Mononuclear cell (primary cell): ENCODE data around the gene LILRA5. TPM values are rescaled to one million over a fixed set of nuclear protein-coding genes. Genes with fewer than 3 reads are reported as not detected.
"Not testable (repeated sequence)": the region's sequence is repeated elsewhere in the genome, so short reads cannot be mapped to it uniquely, and the experiment has no call there.

Experiments
- H3K27me3 ChIP-seq: 2 replicates; pipeline ENCODE4 v1.6.0; 2011; ENCODE audit warnings: low read length, control low read depth; ENCODE audit not compliant: insufficient read depth
- H3K4me1 ChIP-seq: 2 replicates; pipeline ENCODE4 v1.5.1; 2011; ENCODE audit warnings: mild to moderate bottlenecking, low read length, control low read depth; ENCODE audit not compliant: insufficient read depth
- H3K4me3 ChIP-seq: 2 replicates; pipeline ENCODE4 v1.5.1; 2011; ENCODE audit warnings: mild to moderate bottlenecking, low read length, moderate library complexity
- H3K9me3 ChIP-seq: 2 replicates; pipeline ENCODE4 v1.5.1; 2011; ENCODE audit warnings: low read depth, mild to moderate bottlenecking, control low read depth, low read length
- total RNA-seq: library from RNA; depleted of rRNA; stranded (reverse); fragments of >200 nt; gene quantifications from one replicate; pipeline ENCODE4 v1.2.3, GENCODE V29; 2012

The LILRA5 gene
- total RNA-seq, 1 donor = 191 TPM

DNA sequence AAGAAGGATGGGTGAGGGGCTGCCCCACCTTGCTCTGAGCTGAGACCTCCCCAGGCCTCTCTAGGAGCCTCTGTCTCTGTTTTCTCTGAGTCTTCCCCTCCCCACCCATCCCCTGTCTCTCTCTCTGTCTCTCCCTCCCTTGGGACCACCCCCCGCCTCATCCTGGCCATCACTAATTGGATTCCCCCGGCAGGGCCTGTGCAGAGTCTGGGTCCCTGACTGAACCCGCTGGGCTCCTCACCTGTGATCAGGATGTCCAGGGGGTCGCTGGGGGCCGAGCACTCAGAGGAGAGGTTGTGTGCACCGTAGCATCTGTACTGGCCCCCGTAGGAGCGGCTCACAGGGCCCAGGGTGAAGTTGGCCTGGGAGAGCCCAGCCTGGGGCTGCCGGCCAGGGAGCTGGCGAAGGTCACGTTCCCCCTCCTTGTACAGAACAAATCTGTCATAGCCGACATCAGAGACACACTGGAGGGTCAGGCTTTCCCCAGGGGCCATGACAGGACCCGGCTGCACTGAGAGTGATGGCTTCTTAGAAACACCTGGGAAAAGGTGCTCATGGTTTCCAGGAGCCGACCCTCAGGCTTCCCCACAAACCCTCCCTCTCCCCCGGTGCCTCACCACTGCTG is 34.3 kb downstream of the LILRA5 start:
- not testable (repeated sequence) for H3K27me3 ChIP-seq

DNA sequence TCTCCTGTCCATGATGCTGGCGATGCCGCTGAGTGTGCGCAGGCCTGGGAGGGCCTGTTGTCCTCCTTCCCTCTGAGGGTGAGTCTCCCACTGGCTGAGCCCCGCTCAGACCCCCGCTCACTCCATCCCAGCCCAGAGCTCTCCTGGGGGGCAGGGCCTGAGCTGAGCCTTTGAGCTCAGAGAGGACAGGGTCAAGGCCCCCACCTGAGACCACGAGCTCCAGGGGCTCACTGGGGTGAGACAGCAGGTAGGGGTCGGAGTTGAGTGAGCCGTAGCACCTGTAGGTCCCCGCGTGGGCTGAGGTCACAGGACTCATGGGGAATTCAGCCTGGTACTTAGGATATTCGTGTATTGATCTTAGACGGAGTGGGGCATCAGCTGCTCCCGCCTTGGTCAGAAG is 34.9 kb downstream of the LILRA5 start:
- peaks cover 55% of the 10 kb centered on the region for H3K4me1 ChIP-seq
- not testable (repeated sequence) for H3K27me3 ChIP-seq, H3K4me3 ChIP-seq, H3K9me3 ChIP-seq

More for the DNA sequence above, 34.3 kb downstream of the LILRA5 start:
- not testable (repeated sequence) for H3K9me3 ChIP-seq
- H3K4me3 ChIP-seq = peak overlapping the region; percentile 55
- peaks cover 56% of the 10 kb centered on the region for H3K4me1 ChIP-seq

DNA sequence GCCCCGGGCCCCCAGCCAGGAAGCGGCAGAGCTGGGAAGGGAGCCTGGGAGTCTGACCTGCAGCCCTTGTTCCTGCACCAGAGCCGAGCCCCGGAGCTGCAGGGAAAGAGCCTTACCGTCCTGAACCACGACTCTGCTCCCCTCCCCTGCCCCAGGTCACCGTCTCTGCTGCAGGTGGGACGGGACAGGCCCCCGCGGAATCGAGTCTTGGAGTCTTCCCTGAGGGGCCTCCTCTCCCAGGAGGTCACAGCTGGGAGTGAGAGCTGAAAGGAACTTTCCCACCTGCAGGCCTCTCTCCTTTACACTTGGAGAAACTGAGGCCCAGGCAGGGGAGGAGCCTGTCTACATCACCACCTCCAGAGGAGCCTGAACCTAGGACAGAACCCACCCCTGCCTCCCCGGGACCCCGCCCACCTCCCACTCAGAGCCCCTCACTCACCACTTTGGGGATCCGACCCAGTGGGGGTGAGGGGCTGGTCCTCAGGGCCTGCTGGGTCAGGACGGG is 35.8 kb downstream of the LILRA5 start:
- not testable (repeated sequence) for H3K4me3 ChIP-seq, H3K9me3 ChIP-seq, H3K27me3 ChIP-seq
- peaks cover 55% of the 10 kb centered on the region for H3K4me1 ChIP-seq

DNA sequence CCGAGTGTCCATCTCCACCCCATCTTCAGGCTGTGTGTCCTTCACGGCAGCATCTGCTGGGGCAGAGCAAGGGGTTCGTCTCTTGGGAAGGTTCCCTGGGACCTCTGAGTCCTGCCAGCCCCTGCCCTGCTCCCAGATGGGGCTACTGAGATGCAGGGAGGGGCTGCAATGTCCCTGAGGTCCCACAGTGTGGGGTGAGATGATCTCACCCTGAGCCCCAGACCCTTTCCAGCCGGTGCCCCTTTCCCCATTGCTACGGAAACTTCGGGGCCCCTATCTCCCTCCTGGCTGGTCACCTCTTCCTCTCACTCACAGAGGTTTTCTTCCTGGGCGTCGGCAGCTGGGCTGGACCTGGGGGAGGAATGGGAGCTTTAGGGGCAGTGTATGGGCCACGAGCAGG is 37.0 kb downstream of the LILRA5 start:
- H3K27me3 ChIP-seq = no peaks in the 10 kb centered on the region
- H3K9me3 ChIP-seq = no peaks in the 10 kb centered on the region
- H3K4me1 ChIP-seq = peaks cover 55% of the 10 kb centered on the region
- H3K4me3 ChIP-seq = no peak overlapping the region

DNA sequence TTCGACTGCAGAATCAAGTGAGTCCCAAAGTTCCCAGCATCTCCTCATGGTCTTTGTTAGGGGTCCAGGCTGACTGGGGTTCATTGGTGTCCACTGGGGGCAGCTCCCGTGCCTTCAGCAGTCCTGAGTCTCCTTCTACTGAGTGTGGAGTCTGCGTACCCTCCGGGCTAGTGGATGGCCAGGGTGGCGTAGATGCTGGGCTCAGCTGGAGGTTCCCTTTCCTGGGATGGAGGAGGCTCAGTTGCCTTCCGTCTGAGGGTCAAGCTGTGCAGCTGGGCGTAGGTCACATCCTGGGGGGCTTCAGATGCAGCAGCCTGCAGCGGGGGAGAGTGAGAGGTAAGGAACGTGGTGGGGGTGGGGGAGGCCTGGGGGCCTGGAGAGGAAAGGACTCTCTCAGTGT is 38.5 kb downstream of the LILRA5 start:
- H3K4me3 ChIP-seq, H3K27me3 ChIP-seq, H3K9me3 ChIP-seq: not testable (repeated sequence)
- peaks cover 56% of the 10 kb centered on the region for H3K4me1 ChIP-seq

DNA sequence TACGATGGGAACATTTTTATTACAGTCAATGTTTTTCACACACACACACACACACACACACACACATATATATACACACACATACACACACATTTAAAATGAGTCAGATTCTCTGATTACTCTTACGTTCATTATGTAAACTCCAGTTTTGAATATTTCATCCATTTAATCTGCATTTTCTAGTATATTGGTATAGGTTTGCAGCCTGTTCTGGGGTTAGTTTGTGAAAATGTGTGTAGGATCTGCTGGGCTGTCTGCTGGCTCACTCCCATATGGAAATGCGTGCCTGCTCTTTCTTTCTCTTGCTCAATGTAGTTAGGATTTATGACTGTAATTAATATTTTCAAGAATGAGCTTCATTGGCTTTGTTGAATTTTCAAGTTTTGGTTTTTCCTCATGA is 39.1 kb downstream of the LILRA5 start:
- Histone ChIP-seq H3K9me3 (no peaks in the 10 kb centered on the region), H3K27me3 (no peaks in the 10 kb centered on the region), H3K4me3 (no peak overlapping the region), H3K4me1 (peaks cover 55% of the 10 kb centered on the region)

DNA sequence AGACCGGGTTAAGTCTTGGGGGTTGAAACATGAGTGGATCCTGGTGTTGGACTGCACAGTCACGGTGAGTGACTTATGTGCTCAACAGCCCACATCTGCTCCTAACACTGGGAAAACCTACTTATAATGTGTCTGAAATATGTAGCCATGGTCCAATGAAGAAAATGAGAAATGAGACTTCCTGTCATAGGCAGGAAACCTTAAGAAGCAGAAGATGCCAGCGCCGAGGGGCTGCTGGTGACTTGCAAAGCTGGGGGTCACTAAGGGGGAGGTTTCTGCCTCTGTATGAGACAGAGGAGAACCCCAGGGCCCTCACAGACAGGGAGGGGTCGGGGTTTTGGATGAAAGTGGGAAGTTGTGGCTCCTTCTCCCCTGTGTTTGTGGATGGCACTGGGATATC is 40.8 kb downstream of the LILRA5 start:
- H3K4me1 ChIP-seq = peaks cover 53% of the 10 kb centered on the region
- H3K4me3 ChIP-seq, H3K27me3 ChIP-seq, H3K9me3 ChIP-seq: not testable (repeated sequence)

DNA sequence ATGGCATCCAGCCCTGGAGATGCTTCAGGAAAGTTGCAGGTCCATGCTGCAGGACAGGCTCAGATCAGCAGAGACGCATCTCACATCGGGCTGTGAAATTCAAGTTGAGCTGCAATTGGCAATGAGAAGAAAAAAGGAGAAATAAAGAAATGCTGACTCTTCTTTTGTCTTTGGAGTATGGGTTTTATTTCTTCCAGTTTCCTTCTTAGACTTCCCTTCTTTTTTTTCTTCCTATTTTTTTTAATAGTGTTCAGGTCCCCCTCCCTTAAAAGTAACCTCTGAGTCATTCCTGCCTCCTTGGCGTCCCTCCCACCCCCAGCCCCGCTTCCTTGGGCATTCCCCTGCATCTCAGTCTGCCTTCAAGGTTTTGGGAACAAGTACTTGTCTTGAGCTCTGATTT is 41.4 kb downstream of the LILRA5 start:
- H3K27me3 ChIP-seq, H3K9me3 ChIP-seq, H3K4me3 ChIP-seq: not testable (repeated sequence)
- H3K4me1 ChIP-seq = peaks cover 54% of the 10 kb centered on the region

DNA sequence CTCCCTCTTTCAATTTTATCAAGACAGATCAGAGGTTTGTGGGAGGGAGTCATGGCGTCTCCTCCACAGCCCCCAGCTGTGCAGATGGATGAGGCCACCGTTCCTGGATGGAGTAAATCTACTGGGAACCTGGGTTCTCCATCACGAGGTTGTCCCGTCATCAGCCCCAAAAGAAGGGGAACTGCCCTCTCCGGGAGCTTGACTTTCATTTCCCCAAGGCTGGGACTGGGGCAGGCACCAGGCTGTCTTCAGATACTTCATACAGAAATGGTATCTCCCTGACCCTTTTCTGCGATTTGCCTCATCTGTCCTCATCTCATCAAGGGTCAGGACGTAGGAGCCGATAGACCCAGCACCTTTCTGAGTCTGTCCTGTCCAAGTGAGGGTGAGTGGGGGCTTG is 41.9 kb downstream of the LILRA5 start:
- no peak overlapping the region for H3K4me3 ChIP-seq
- peaks cover 59% of the 10 kb centered on the region for H3K4me1 ChIP-seq
- no peaks in the 10 kb centered on the region for H3K27me3 ChIP-seq
- H3K9me3 ChIP-seq = no peaks in the 10 kb centered on the region

DNA sequence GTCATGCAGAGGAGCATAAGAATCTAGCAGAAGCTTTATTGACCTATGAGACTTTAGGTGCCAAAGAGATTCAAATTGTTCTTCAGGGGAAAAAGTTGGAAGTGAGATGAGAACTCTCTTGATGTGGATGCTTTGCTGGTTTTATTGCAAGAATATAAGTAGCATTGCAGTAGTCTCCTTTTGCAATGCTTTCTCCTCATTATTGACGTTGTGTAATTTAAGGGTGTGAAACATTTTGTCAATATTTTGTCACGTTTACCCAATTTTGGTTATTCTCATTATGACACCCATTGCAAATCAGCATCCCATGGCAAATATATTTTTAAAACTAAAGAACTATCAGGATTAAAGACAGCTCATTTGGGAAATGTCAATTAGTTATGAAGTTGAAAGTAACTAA is 44.0 kb downstream of the LILRA5 start:
- Histone ChIP-seq H3K9me3 (no peaks in the 10 kb centered on the region), H3K4me3 (no peak overlapping the region), H3K4me1 (peaks cover 60% of the 10 kb centered on the region), H3K27me3 (no peaks in the 10 kb centered on the region)

DNA sequence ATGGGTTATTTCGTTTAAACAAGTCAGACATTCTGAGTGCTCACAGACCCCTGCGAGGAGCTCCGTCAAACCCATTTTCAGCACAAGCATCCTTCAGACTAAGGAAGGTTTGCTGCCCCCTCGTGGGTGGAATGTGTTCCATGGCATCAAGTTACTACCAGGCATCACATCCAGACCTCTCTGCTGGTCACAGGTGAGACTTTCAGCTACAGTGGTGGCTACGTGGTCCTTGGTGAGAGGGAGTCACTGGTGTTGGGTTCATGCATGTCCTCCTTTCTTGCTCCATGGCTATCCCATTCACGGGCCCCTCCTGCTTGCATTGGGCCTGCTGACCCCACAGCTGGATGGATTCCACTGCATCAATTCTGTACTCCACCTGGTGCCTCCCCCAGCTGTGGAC is 46.8 kb downstream of the LILRA5 start:
- no peaks in the 10 kb centered on the region for H3K27me3 ChIP-seq
- H3K4me1 ChIP-seq = peaks cover 33% of the 10 kb centered on the region
- H3K9me3 ChIP-seq = no peaks in the 10 kb centered on the region
- no peak overlapping the region for H3K4me3 ChIP-seq

DNA sequence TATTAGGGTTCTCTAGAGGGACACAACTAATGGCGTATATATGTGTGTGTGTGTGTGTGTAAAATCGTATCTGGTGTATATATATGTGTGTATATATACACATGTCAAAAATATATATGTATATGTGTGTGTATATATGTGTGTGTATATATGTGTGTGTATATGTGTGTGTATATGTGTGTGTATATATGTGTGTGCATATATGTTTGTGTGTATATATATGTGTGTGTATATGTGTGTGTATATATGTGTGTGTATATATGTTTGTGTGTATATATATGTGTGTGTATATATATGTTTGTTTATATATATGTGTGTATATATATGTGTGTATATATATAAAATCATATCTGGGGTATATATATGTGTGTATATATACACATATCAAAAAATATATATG is 50.5 kb downstream of the LILRA5 start:
- no peaks in the 10 kb centered on the region for H3K9me3 ChIP-seq
- no peak overlapping the region for H3K4me3 ChIP-seq
- no peaks in the 10 kb centered on the region for H3K27me3 ChIP-seq
- peaks cover 10% of the 10 kb centered on the region for H3K4me1 ChIP-seq

DNA sequence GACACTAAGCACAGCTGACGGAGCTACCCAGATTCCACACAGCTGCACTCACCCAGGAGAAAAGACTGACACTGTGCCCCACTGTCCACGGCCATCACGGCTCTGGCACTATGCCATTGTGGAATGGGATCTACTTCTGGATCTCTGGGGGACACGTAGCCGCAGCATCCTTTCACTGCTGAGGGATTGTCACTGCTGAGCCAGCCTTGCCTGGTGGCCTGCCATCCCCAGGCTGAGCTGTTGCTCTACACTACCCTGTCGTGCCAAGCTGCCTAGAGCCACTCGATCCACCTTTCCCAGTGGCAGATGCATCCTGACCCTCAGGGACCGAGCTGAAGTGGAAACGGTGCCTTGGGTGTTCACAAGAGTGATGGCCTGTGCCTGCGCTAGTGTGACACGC is 50.9 kb downstream of the LILRA5 start:
- Histone ChIP-seq H3K4me3 (no peak overlapping the region), H3K4me1 (peaks cover 10% of the 10 kb centered on the region), H3K9me3 (no peaks in the 10 kb centered on the region), H3K27me3 (no peaks in the 10 kb centered on the region)

DNA sequence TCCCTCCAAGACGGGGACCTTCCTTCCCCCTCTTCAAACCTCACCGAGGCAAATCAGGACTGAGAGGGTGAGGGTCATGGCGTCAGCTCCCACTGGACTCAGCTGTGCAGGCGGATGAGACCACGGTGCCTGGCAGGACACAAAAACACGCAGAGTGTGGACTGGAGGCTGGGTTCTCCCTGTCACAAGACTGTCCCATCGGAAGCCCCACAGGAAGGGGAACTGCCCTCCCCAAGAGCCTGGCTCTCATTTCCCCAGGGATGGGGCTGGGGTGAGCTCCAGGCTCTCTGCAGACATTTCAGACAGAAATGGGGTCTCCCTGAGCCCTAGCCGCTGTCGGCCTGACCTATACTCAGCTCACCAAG is 55.9 kb downstream of the LILRA5 start, which contains the start of gene LILRB5:
LILRB5 (minus strand) TSS at position 158 of the 365 bp plus-strand sequence; CDS start at position 78, 80 bp downstream.
- H3K27me3 ChIP-seq = no peaks in the 10 kb centered on the region
- no peak within 1 kb of the TSS for H3K4me3 ChIP-seq
- no peaks in the 10 kb centered on the region for H3K9me3 ChIP-seq
- H3K4me1 ChIP-seq = peaks cover 6% of the 10 kb centered on the region
